Measurements from ENCODE around the gene CAMK4.

CAMK4 gene

DNA sequence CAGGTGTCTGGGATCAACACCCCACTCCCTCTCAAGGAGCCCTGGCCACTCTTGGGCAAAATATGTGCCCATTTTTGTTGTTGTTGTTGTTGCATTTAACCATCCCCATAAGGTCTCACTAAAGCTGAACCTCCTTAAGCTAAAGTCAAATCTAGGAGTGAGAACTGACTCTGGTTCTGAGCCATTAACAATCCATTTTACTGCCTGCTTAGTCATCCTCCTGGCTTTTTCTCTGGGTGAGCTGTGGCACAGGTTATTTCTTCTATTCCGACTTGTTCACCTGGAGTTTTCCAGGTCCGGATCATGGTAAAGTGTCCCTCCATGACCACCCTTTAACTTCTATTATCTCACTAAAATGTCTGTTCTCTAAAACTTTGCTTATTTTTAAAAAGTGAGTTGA, 85.2 kb downstream of the CAMK4 start:
- no peak for DNase-seq (ENCODE audit: low read depth)
- TF ChIP-seq, protein P1, sequence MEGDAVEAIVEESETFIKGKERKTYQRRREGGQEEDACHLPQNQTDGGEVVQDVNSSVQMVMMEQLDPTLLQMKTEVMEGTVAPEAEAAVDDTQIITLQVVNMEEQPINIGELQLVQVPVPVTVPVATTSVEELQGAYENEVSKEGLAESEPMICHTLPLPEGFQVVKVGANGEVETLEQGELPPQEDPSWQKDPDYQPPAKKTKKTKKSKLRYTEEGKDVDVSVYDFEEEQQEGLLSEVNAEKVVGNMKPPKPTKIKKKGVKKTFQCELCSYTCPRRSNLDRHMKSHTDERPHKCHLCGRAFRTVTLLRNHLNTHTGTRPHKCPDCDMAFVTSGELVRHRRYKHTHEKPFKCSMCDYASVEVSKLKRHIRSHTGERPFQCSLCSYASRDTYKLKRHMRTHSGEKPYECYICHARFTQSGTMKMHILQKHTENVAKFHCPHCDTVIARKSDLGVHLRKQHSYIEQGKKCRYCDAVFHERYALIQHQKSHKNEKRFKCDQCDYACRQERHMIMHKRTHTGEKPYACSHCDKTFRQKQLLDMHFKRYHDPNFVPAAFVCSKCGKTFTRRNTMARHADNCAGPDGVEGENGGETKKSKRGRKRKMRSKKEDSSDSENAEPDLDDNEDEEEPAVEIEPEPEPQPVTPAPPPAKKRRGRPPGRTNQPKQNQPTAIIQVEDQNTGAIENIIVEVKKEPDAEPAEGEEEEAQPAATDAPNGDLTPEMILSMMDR (IDR thresholded peaks at IDR 0.05; ENCODE audit: control insufficient read depth, insufficient read depth, low read depth, low read length, missing control alignments), result no peak
- no peak overlapping the region for H3K4me3 ChIP-seq (ENCODE audit: control insufficient read depth, low read depth, low read length)

DNA sequence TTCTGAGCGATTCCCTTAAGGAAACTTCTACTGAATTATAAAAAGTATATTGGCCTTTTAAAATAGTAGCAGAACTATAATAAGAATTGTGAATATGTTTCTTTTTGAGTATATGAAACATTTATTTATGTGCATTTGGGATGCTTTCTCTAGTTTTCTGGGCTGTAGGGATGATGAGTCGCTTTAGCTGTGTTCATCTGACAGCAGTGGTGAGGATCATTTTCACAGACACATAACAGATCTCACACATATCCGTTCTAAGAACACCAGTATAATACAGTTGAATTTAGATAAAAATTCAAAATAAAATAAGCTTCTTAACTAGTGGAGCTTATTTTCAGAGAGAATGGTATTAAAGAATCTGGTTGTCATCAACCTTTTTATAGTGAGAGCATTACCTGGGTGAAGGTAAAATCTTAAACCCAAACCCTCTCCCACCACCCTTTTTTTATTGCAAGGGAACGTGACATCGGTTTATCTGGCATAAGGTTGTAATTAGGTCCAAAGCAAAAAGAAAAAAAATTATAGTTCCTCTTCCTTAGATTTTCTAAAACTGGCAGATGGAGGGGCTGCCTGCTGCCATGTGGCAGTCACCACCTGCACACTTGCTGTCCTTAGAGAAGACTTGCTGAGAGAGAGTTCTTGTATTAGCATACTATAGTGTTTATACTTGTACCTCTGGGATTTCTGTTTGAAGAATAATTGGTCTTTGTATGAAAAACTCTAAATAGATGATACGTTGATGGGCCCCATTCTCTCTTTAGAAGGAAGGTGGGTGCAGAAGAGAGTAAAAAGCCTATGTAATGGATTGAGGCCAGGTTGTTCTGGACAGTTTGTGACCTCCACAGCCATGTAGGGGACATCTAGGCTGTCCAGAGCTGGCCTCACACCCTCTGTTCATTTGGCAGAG, 86.8 kb downstream of the CAMK4 start:
- DNase-seq (ENCODE audit: low read depth), result no peak
- TF ChIP-seq, protein P1 (IDR thresholded peaks at IDR 0.05; ENCODE audit: control insufficient read depth, insufficient read depth, low read depth, low read length, missing control alignments), result no peak
- H3K4me3 ChIP-seq (ENCODE audit: control insufficient read depth, low read depth, low read length), result no peak overlapping the region

DNA sequence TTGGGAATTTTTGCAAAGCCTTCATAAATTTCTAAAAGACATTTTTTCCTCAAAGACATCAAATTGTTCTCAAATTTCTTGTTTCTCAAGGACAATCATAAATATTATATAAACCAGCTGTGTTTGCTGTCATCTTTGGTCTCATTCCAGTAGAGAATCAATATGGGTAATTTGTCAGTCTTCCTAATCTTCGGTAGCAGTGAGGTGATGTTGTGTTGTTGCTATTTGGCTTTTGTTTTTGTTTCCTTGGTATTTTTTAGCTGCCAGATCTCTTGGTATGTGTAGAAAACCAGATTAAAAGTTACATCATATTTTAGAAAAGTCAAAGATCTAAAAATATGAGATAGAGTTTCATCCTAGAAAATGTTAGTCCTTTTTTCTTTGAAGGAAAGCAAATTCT, 87.5 kb downstream of the CAMK4 start:
- TF ChIP-seq, protein P1 (IDR thresholded peaks at IDR 0.05; ENCODE audit: control insufficient read depth, insufficient read depth, low read depth, low read length, missing control alignments), result no peak
- no peak overlapping the region for H3K4me3 ChIP-seq (ENCODE audit: control insufficient read depth, low read depth, low read length)
- no peak for DNase-seq (ENCODE audit: low read depth)

DNA sequence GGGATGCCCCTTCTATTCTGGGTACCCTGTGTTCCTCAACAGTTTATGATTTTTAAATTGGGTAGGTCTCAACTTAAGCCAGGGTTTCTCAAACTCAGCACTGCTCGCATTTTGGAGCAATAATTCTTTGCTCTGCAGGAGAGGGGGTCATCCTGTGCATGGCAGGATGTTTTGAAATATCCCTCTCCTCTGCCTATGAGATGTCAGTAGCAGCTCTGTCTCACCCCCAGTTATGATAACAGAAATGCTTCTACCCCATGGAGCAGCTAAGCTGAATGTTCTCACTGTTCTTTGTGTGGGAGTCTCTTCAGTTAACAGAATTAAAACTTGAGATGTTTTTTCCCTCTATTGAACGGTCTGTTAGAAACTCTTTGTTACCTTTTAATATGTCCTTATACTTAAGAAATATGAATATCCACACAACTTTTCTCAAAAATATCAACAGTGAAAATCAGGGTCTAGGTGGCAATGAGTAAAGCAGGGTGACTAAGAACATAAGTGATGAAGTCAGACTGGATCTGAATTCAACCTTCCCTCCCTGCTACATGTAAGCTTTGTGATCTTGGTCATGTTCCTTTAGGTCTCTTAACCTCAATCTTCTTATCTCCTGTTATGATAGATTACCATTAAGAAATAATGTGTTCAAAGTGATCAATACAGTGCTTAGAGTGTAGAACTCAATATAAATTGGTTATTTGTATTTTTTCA, 89.0 kb downstream of the CAMK4 start:
- DNase-seq (ENCODE audit: low read depth), result no peak
- TF ChIP-seq, protein P1 (IDR thresholded peaks at IDR 0.05; ENCODE audit: control insufficient read depth, insufficient read depth, low read depth, low read length, missing control alignments), result no peak
- H3K4me3 ChIP-seq (ENCODE audit: control insufficient read depth, low read depth, low read length), result no peak overlapping the region

DNA sequence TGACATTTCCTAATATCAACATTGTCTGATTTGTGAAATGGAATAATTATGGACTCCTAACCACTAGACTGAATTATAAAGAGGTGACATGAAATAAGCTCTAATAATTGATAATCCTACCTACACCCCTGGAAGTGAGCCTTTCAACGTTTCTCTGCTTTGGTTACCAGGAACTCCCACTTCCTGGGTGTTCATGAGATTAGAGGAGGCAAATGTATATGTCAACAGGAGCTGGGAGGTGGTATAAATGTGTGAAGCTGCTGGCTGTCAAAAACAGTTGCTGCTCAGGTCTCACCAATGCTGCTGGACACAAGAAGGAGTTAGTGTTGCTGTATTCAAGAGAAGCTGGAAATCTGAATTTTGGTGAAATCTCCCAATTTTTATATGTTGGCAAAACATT, 96.8 kb downstream of the CAMK4 start:
- TF ChIP-seq, protein P1 (IDR thresholded peaks at IDR 0.05; ENCODE audit: control insufficient read depth, insufficient read depth, low read depth, low read length, missing control alignments), result no peak
- DNase-seq (ENCODE audit: low read depth), result no peak
- H3K4me3 ChIP-seq (ENCODE audit: control insufficient read depth, low read depth, low read length), result no peak overlapping the region

DNA sequence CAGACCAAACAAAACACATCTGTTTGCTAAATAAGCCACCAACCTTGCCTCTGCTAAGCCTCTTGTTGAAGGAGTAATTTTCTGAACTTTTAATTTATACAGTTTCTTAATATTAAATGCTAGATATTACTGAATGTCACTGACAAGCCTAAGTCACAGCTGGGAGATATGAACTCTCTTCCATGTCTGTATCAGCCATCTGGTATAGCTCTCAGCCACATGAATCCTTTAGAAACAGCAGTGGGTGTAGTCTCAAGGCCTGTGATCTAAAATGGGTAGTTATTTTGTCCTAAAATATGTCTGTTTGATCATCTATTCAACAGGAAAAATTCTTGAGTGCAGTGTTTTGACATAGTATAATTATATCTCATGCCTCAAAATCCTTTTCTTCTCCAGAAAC, 97.2 kb downstream of the CAMK4 start:
- TF ChIP-seq, protein P1 (IDR thresholded peaks at IDR 0.05; ENCODE audit: control insufficient read depth, insufficient read depth, low read depth, low read length, missing control alignments), result no peak
- H3K4me3 ChIP-seq (ENCODE audit: control insufficient read depth, low read depth, low read length), result no peak overlapping the region
- no peak for DNase-seq (ENCODE audit: low read depth)
